ENCODE measurements around the gene CSRNP3. TPM values are rescaled to one million over a fixed set of nuclear protein-coding genes. Genes with fewer than 3 reads are reported as not detected.

CSRNP3 gene
- total RNA-seq, 6 experiments from 2014 or later, result 0.25 to 2.0 (median 1.0) TPM

GRCh38 chr2:165601065-165601830 lies 131.8 kb downstream of the CSRNP3 start:
- Histone ChIP-seq H3K4me1 (no peaks in the 10 kb centered on the region), H3K9me3 (no peaks in the 10 kb centered on the region), H3K27ac (no peak overlapping the region), H3K36me3 (no peaks in the 10 kb centered on the region), H3K4me3 (no peak overlapping the region), H3K27me3 (no peaks in the 10 kb centered on the region)
- TF ChIP-seq POLR2A (IDR thresholded peaks at IDR 0.05), result no peak
- no peak for TF ChIP-seq CTCF (IDR thresholded peaks at IDR 0.05)
- WGBS (ENCODE audit: insufficient coverage, low coverage, low lambda C conversion rate, missing lambda C conversion rate), result 75% methylated on average over 1 of the region's 1 CpG
- DNase-seq (no peak), ATAC-seq (no peak)
- intact Hi-C loops (cut with DNase I), result no loop called here

- no peaks in the 10 kb centered on the region for H3K4me1 ChIP-seq
- no peaks in the 10 kb centered on the region for H3K9me3 ChIP-seq
- DNase-seq (no peak), ATAC-seq (no peak)
- H3K27ac ChIP-seq, result no peak overlapping the region
- WGBS (ENCODE audit: insufficient coverage, low coverage, low lambda C conversion rate, missing lambda C conversion rate), result 69% methylated on average over 3 of the region's 3 CpGs
- no peaks in the 10 kb centered on the region for H3K27me3 ChIP-seq
- TF ChIP-seq POLR2A (IDR thresholded peaks at IDR 0.05), result no peak
- no peak for TF ChIP-seq CTCF (IDR thresholded peaks at IDR 0.05)
- intact Hi-C loops (cut with DNase I), result no loop called here
- H3K36me3 ChIP-seq, result no peaks in the 10 kb centered on the region
- no peak overlapping the region for H3K4me3 ChIP-seq
Measured at GRCh38 chr2:165601928-165602521, 132.5 kb downstream of the CSRNP3 start.

GRCh38 chr2:165609672-165610071 lies 140.2 kb downstream of the CSRNP3 start:
- TF ChIP-seq POLR2A (IDR thresholded peaks at IDR 0.05), result no peak
- no peak for TF ChIP-seq CTCF (IDR thresholded peaks at IDR 0.05)
- H3K4me3 ChIP-seq, result no peak overlapping the region
- DNase-seq, result no peak
- no peak for ATAC-seq
- no peaks in the 10 kb centered on the region for H3K27me3 ChIP-seq
- H3K36me3 ChIP-seq, result no peaks in the 10 kb centered on the region
- H3K9me3 ChIP-seq, result no peaks in the 10 kb centered on the region
- H3K27ac ChIP-seq, result no peak overlapping the region
- H3K4me1 ChIP-seq, result no peaks in the 10 kb centered on the region
- intact Hi-C loops (cut with DNase I), result no loop called here
- 83% methylated on average over 6 of the region's 6 CpGs for WGBS (ENCODE audit: insufficient coverage, low coverage, low lambda C conversion rate, missing lambda C conversion rate)

DNA sequence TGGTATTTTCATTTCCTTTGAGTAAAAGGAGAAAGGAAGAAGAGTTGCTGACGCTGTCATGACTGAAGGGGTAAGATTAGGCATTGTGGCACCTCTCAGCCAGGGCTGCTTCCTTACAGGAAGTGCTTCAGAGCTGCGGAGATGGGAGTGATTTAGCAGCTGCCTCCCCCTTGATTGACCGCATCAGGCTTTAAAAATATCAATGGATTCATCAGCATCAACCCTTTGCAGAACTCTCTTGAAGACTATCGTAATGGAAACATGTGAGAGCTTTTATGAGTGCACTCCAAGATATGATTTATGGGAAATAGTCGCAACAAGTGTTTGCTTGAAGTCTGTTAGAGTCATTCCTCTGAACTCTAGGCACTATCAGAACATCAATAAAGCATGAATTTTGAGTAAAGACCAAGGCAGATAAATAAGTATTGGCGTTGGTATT lies 141.1 kb downstream of the CSRNP3 start:
- no peak for ATAC-seq
- DNase-seq, result no peak

More for the DNA sequence above, 141.1 kb downstream of the CSRNP3 start:
- intact Hi-C loops (cut with DNase I), result no loop called here
- no peak for TF ChIP-seq POLR2A (IDR thresholded peaks at IDR 0.05)
- no peak for TF ChIP-seq CTCF (IDR thresholded peaks at IDR 0.05)
- Histone ChIP-seq H3K36me3 (no peaks in the 10 kb centered on the region), H3K27ac (no peak overlapping the region), H3K4me1 (no peaks in the 10 kb centered on the region), H3K9me3 (no peaks in the 10 kb centered on the region), H3K4me3 (no peak overlapping the region), H3K27me3 (no peaks in the 10 kb centered on the region)
- WGBS (ENCODE audit: insufficient coverage, low coverage, low lambda C conversion rate, missing lambda C conversion rate), result 34% methylated on average over 6 of the region's 6 CpGs

All from right lobe of liver (tissue), 6 donors.